BE2C (cell line): ENCODE results near the gene BLVRB.
"Not testable (repeated sequence)": the region's sequence is repeated elsewhere in the genome, so short reads cannot be mapped to it uniquely, and the experiment has no call there.

Experiments
- DNase-seq: peaks from one replicate; pipeline ENCODE4 v3.0.0-alpha.2; 2020
- H3K27me3 ChIP-seq: fragments of 250-450 bp; sonication (Bioruptor Pico); 2 replicates; pipeline ENCODE4 v1.5.1; 2020; ENCODE audit warnings: mild to moderate bottlenecking
- H3K36me3 ChIP-seq: fragments of 250-450 bp; sonication (Bioruptor Pico); 2 replicates; pipeline ENCODE4 v1.5.1; 2020; ENCODE audit warnings: mild to moderate bottlenecking
- H3K4me1 ChIP-seq: fragments of 250-450 bp; sonication (Bioruptor Pico); 2 replicates; pipeline ENCODE4 v1.5.1; 2020
- H3K4me3 ChIP-seq: 2 replicates; pipeline ENCODE4 v1.5.1; 2011; ENCODE audit warnings: low read depth, low read length
- H3K9me3 ChIP-seq: fragments of 250-450 bp; sonication (Bioruptor Pico); 2 replicates; pipeline ENCODE4 v1.5.1; 2020
- TF ChIP-seq, protein P1 (sequence below): IDR thresholded peaks from 2 replicates; pipeline ENCODE4 v1.5.1; 2012; ENCODE audit warnings: mild to moderate bottlenecking, low read depth, low read length

Gene BLVRB

DNA sequence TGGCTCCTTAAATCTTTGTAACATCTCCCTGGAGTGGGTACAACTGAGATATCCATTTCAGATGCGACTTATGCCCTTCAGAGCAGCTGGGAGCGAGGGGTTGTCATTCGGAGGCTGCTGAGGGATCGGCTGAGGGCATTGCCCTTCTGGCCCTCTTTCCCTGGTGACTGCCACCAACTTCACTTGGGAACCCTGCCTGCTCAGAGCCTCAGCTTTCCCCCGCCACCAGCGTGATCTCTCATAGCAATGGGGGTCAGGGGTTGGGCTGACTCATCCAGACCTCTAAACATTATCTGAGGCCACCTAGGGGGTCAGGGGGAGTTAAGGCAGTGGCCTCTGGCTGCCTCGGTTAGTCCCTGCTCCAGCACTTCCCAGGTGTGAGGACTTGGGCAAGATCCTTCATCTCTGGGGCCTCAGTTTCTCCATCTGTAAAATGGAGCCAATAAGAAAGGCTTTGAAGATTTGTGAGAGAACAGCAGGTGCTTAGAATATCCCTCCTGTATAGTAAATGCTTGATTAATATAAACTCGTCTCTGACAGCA lies 53.5 kb downstream of the BLVRB start:
- H3K27me3 ChIP-seq, result no peaks in the 10 kb centered on the region
- H3K36me3 ChIP-seq, result no peaks in the 10 kb centered on the region
- no peaks in the 10 kb centered on the region for H3K4me1 ChIP-seq
- no peak overlapping the region for H3K4me3 ChIP-seq
- no peaks in the 10 kb centered on the region for H3K9me3 ChIP-seq
- TF ChIP-seq, protein P1, sequence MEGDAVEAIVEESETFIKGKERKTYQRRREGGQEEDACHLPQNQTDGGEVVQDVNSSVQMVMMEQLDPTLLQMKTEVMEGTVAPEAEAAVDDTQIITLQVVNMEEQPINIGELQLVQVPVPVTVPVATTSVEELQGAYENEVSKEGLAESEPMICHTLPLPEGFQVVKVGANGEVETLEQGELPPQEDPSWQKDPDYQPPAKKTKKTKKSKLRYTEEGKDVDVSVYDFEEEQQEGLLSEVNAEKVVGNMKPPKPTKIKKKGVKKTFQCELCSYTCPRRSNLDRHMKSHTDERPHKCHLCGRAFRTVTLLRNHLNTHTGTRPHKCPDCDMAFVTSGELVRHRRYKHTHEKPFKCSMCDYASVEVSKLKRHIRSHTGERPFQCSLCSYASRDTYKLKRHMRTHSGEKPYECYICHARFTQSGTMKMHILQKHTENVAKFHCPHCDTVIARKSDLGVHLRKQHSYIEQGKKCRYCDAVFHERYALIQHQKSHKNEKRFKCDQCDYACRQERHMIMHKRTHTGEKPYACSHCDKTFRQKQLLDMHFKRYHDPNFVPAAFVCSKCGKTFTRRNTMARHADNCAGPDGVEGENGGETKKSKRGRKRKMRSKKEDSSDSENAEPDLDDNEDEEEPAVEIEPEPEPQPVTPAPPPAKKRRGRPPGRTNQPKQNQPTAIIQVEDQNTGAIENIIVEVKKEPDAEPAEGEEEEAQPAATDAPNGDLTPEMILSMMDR, result no peak
- no peak for DNase-seq

- Histone ChIP-seq H3K4me1 (no peaks in the 10 kb centered on the region), H3K36me3 (no peaks in the 10 kb centered on the region), H3K27me3 (no peaks in the 10 kb centered on the region), H3K9me3 (no peaks in the 10 kb centered on the region), H3K4me3 (no peak overlapping the region)
- DNase-seq, result no peak
- TF ChIP-seq, protein P1, result no peak
Measured at GRCh38 chr19:40411125-40411842, 54.3 kb downstream of the BLVRB start.

- H3K9me3 ChIP-seq, result no peaks in the 10 kb centered on the region
- TF ChIP-seq, protein P1, result no peak
- no peaks in the 10 kb centered on the region for H3K27me3 ChIP-seq
- no peaks in the 10 kb centered on the region for H3K36me3 ChIP-seq
- no peak for DNase-seq
- H3K4me1 ChIP-seq, result peaks cover 2% of the 10 kb centered on the region; the same call in 1 of the 2 replicates
- no peak overlapping the region for H3K4me3 ChIP-seq
Measured at GRCh38 chr19:40410030-40410389, 55.5 kb downstream of the BLVRB start.

- not testable (repeated sequence) for H3K36me3 ChIP-seq, H3K4me3 ChIP-seq, H3K27me3 ChIP-seq, H3K9me3 ChIP-seq, H3K4me1 ChIP-seq, DNase-seq
Measured at GRCh38 chr19:40408598-40408925, 57.0 kb downstream of the BLVRB start.

DNA sequence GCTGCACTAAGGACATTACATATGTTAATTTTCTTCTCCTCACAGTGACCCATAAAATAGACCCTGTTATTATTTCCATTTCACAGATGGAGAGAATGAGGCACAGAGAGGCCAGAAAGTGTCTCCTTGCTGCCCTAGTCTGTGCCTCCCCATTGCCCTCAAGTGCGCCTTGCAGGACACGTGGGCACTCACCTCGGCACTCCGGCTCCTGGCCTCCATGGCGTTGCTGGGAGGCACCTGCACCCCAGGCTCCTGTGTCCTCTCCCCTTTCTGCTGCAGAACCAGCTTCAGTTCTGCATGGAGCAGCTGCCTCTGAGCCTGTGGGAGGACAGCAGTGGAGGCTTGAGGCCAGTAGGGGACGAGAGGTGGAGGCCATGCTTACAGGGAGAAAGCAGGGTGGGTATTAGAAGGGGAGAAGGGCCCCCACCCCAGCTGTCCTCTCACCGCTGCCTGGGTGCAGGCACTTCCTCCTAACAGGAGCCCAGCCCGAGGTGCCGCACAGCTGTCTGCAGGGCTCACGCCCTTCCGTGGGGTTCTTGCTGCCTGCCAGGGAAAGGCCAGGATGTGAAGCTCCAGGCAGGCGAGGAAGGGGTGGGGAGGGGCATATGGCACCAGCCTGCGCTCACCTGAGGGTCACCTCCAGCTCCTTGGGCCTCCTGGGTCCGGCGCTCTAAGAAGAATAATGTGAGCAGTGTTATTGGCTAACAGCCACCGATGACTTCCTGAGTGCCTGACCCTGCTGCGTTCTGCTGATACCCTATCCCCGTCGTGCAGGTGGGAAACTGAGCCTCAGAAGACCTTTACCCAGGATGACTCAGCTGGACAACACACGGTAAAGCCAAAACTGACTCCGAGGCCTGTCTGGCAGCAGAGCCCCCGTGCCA lies 57.6 kb downstream of the BLVRB start:
- Histone ChIP-seq H3K4me3 (no peak overlapping the region), H3K4me1 (peaks cover 2% of the 10 kb centered on the region; the same call in 1 of the 2 replicates), H3K27me3 (no peaks in the 10 kb centered on the region), H3K36me3 (no peaks in the 10 kb centered on the region), H3K9me3 (no peaks in the 10 kb centered on the region)
- TF ChIP-seq, protein P1, result no peak
- DNase-seq, result no peak

- peak; percentile 96 for DNase-seq
- TF ChIP-seq, protein P1, result no peak
- no peaks in the 10 kb centered on the region for H3K36me3 ChIP-seq
- H3K4me3 ChIP-seq, result peak overlapping the region; percentile 56
- H3K4me1 ChIP-seq, result peaks cover 3% of the 10 kb centered on the region; the same call in 1 of the 2 replicates
- no peaks in the 10 kb centered on the region for H3K9me3 ChIP-seq
- peaks cover 1% of the 10 kb centered on the region for H3K27me3 ChIP-seq
Measured at GRCh38 chr19:40403262-40403984, 62.1 kb downstream of the BLVRB start.
